HCT116 (cell line): ENCODE data around the gene ELAVL3. TPM values are rescaled to one million over a fixed set of nuclear protein-coding genes. Genes with fewer than 3 reads are reported as not detected.

Experiments used
- ATAC-seq: fragments of 200-7000 bp; cut with Tn5 transposase; 2 replicates; pipeline ENCODE4 v1.9.1; 2020; ENCODE audit warnings: mild to moderate bottlenecking, moderate library complexity
- BruUV-seq: library from RNA; stranded (reverse); fragments of 400-500 nt; replicated peaks from 2 replicates; lab custom pipeline; 2021; lab: Mats Ljungman, UMichigan
- CTCF ChIA-PET: fragments of 300-600 bp; sonication (Branson Sonifier 250); formaldehyde crosslinking; loops from one replicate; lab custom pipeline; 2021; ENCODE audit warnings: antibody characterized with exemption; lab: Charles Lee
- POLR2A ChIA-PET: fragments of 300-600, 350-600 bp; sonication (Branson Sonifier 250); formaldehyde crosslinking; loops from one replicate; lab custom pipeline; 2021; ENCODE audit warnings: antibody characterized with exemption; lab: Charles Lee
- RAD21 ChIA-PET, 2 experiments: fragments of 300-600 bp; sonication (Branson Sonifier 250); formaldehyde crosslinking; loops; one replicate each; lab custom pipeline; 2023; ENCODE audit warnings: low total read pairs in 2 of 2; ENCODE audit not compliant: uncharacterized antibody in 2 of 2, unreplicated experiment in 2 of 2, low non-redundant PET in 1 of 2; lab: Charles Lee
- DNase-seq: peaks from one replicate; pipeline ENCODE4 v3.0.0-alpha.2; 2010; ENCODE audit warnings: low read depth, low spot score
- H2AFZ ChIP-seq: fragments of 200-600 bp; shearing (Covaris generic), sonication (generic); 2 replicates; pipeline ENCODE4 v1.6.1; 2017; ENCODE audit warnings: low read depth, mixed run types, mixed read lengths, antibody characterized with exemption, low read length; ENCODE audit not compliant: poor library complexity, severe bottlenecking
- H3K27ac ChIP-seq: 2 replicates; pipeline ENCODE4 v1.5.1; 2012; ENCODE audit warnings: low read depth, low read length
- H3K27me3 ChIP-seq: fragments of 200-600 bp; sonication (generic); 2 replicates; pipeline ENCODE4 v1.6.1; 2016; ENCODE audit warnings: mixed run types, low read length, mixed read lengths; ENCODE audit not compliant: insufficient read depth
- H3K36me3 ChIP-seq, 2 experiments: fragments of 200-500 bp in 1 of 2; fragments of 200-600 bp in 1 of 2; sonication (Bioruptor generic) in 1 of 2; sonication (generic) in 1 of 2; 2 replicates each; pipeline versions ENCODE4 v1.5.1 to v1.6.1; 2014 to 2016; ENCODE audit warnings: low read length in 2 of 2, inconsistent platforms in 1 of 2, mixed read lengths in 1 of 2, mixed run types in 1 of 2; ENCODE audit not compliant: insufficient read depth in 2 of 2, control insufficient read depth in 1 of 2
- H3K4me1 ChIP-seq, 2 experiments: fragments of 200-600 bp in 1 of 2; sonication (generic) in 1 of 2; 2 replicates each; pipeline versions ENCODE4 v1.5.1 to v1.6.1; 2012 to 2017; ENCODE audit warnings: low read length in 2 of 2, inconsistent platforms in 1 of 2, mild to moderate bottlenecking in 1 of 2, mixed read lengths in 1 of 2, mixed run types in 1 of 2, moderate library complexity in 1 of 2; ENCODE audit not compliant: insufficient read depth in 2 of 2, control insufficient read depth in 1 of 2
- H3K4me2 ChIP-seq: fragments of 200-600 bp; sonication (generic); 2 replicates; pipeline ENCODE4 v1.6.1; 2017; ENCODE audit warnings: mixed run types, low read length, mixed read lengths
- H3K4me3 ChIP-seq, 2 experiments: fragments of 200-600 bp in 1 of 2; sonication (generic) in 1 of 2; replicated peaks in 1 of 2; 2 replicates each; pipeline ENCODE4 v1.5.1; 2011 to 2016; ENCODE audit warnings: low read length in 2 of 2, control low read depth in 1 of 2, low read depth in 1 of 2, mild to moderate bottlenecking in 1 of 2, mixed read lengths in 1 of 2, mixed run types in 1 of 2
- H3K79me2 ChIP-seq: fragments of 200-600 bp; sonication (generic); 2 replicates; pipeline ENCODE4 v1.6.1; 2017; ENCODE audit warnings: mild to moderate bottlenecking, mixed run types, low read length, moderate library complexity, mixed read lengths; ENCODE audit not compliant: insufficient read depth
- H3K9ac ChIP-seq: fragments of 200-600 bp; sonication (generic); 2 replicates; pipeline ENCODE4 v1.6.1; 2016; ENCODE audit warnings: low read length, mixed read lengths
- H3K9me2 ChIP-seq: fragments of 200-600 bp; sonication (generic), shearing (Covaris generic); 2 replicates; pipeline ENCODE4 v1.6.1; 2017; ENCODE audit warnings: mixed run types, mild to moderate bottlenecking, moderate library complexity; ENCODE audit not compliant: insufficient read depth
- H3K9me3 ChIP-seq, 2 experiments: fragments of 200-500 bp in 1 of 2; fragments of 200-600 bp in 1 of 2; sonication (Bioruptor generic) in 1 of 2; sonication (generic) in 1 of 2; 2 replicates each; pipeline ENCODE4 v1.6.1; 2014 to 2017; ENCODE audit warnings: low read length in 2 of 2, mixed read lengths in 2 of 2, inconsistent platforms in 1 of 2, low read depth in 1 of 2, mild to moderate bottlenecking in 1 of 2, mixed run types in 1 of 2, moderate library complexity in 1 of 2; ENCODE audit not compliant: control insufficient read depth in 1 of 2, insufficient read depth in 1 of 2
- H4K20me1 ChIP-seq: fragments of 200-600 bp; sonication (generic), shearing (Covaris generic); 2 replicates; pipeline ENCODE4 v1.6.1; 2017; ENCODE audit warnings: mixed run types, mild to moderate bottlenecking, moderate library complexity; ENCODE audit not compliant: insufficient read depth
- CTCF ChIP-seq, 3 experiments: fragments of 200-600 bp in 1 of 3; sonication (generic) in 1 of 3; IDR thresholded peaks in 2 of 3; conservative IDR thresholded peaks in 1 of 3; 2 replicates each; pipeline ENCODE4 v1.5.1; 2012 to 2017; ENCODE audit warnings: low read depth in 2 of 3, low read length in 2 of 3, antibody characterized with exemption in 1 of 3, borderline replicate concordance in 1 of 3, control low read depth in 1 of 3, mild to moderate bottlenecking in 1 of 3, mixed read lengths in 1 of 3, mixed run types in 1 of 3, moderate library complexity in 1 of 3; ENCODE audit not compliant: insufficient read depth in 1 of 3
- EZH2phosphoT487 ChIP-seq: fragments of 200-600 bp; IDR thresholded peaks from 2 replicates; pipeline ENCODE4 v1.6.1; 2018; ENCODE audit warnings: antibody characterized with exemption, borderline replicate concordance
- JUND ChIP-seq: IDR thresholded peaks from 2 replicates; pipeline ENCODE4 v1.6.1; 2012
- MAX ChIP-seq: IDR thresholded peaks from 2 replicates; pipeline ENCODE4 v1.6.1; 2012
- RAD21 ChIP-seq: IDR thresholded peaks from 2 replicates; pipeline ENCODE4 v1.6.1; 2012; ENCODE audit warnings: low read depth, mild to moderate bottlenecking
- YY1 ChIP-seq: IDR thresholded peaks from 2 replicates; pipeline ENCODE4 v1.6.1; 2011; ENCODE audit warnings: low read length, low read depth, moderate library complexity, mild to moderate bottlenecking; ENCODE audit not compliant: insufficient replicate concordance; ENCODE audit errors: extremely low read depth
- ZNF274 ChIP-seq: fragments of 200-500 bp; sonication (Bioruptor generic); IDR thresholded peaks from 2 replicates; pipeline ENCODE4 v1.6.1; 2014; ENCODE audit warnings: mild to moderate bottlenecking, low read depth, low read length, inconsistent platforms
- intact Hi-C: fragments of 100-400 bp; cut with micrococcal nuclease; formaldehyde crosslinking; loops from 2 replicates; pipeline ENCODE4 v1.10.0; 2022
- total RNA-seq: library from RNA; stranded (reverse); gene quantifications from one replicate; pipeline ENCODE4 v1.2.1, GENCODE V29; 2021; ENCODE audit not compliant: unreplicated experiment

ELAVL3 gene
- total RNA-seq, 1 experiment from 2014 or later, result 0.05 TPM

GRCh38 chr19:11446652-11447301 is 34.1 kb downstream of the ELAVL3 start:
- no peak overlapping the region for H3K4me2 ChIP-seq
- ChIA-PET CTCF (interaction anchor here (1.5 kb wide), 1 partner anchor 153 kb away, joined by 4 read pairs; no protein-coding TSS in a partner anchor), RAD21 (no interaction called here), POLR2A (no interaction called here)
- peaks cover 12% of the 10 kb centered on the region; the same call in 1 of the 2 replicates for H3K79me2 ChIP-seq
- no peak overlapping the region for H3K27ac ChIP-seq
- no peak overlapping the region for H3K4me3 ChIP-seq
- ATAC-seq (peak; percentile 92), DNase-seq (no peak)
- TF ChIP-seq JUND, result no peak
- TF ChIP-seq CTCF (IDR thresholded peaks at IDR 0.05 in 2 of 3, conservative IDR thresholded peaks at IDR 0.05 in 1 of 3; ENCODE audit: borderline replicate concordance in 1 of 3, insufficient read depth in 1 of 3, low read depth in 2 of 3, low read length in 2 of 3), result peak; percentile 88 to 95 (median 90)
- no peak for TF ChIP-seq MAX
- TF ChIP-seq YY1, result no peak
- peak; percentile 94 for TF ChIP-seq RAD21
- TF ChIP-seq EZH2phosphoT487, result no peak
- TF ChIP-seq ZNF274, result no peak
- H3K9me3 ChIP-seq, result no peaks in the 10 kb centered on the region
- BruUV-seq, result no TSS peak
- peaks cover 22 to 43% of the 10 kb centered on the region in 2 experiments; a peak in 3 of 4 replicates for H3K36me3 ChIP-seq
- H3K9me2 ChIP-seq, result no peaks in the 10 kb centered on the region
- H3K4me1 ChIP-seq, result no peaks in the 10 kb centered on the region
- intact Hi-C loops, result loop anchor here (1.0 kb wide), 1 partner anchor 68 kb away; no protein-coding TSS in a partner anchor
- H2AFZ ChIP-seq, result no peak overlapping the region
- no peaks in the 10 kb centered on the region for H3K27me3 ChIP-seq
- H3K9ac ChIP-seq, result no peak overlapping the region
- H4K20me1 ChIP-seq, result no peaks in the 10 kb centered on the region
